OCI-LY3 (cell line): ENCODE measurements around the gene FAT1.

ENCODE experiments used
- CTCF ChIP-seq: fragments of 200-600, 300-600 bp; sonication (generic); IDR thresholded peaks from 2 replicates; pipeline ENCODE4 v1.5.1; 2014; ENCODE audit warnings: antibody characterized with exemption, low read length, low read depth
- EZH2phosphoT487 ChIP-seq: fragments of 200-600 bp; shearing (Covaris generic); IDR thresholded peaks from 2 replicates; pipeline ENCODE4 v1.6.1; 2018; ENCODE audit warnings: antibody characterized with exemption, mixed run types, low read depth

DNA sequence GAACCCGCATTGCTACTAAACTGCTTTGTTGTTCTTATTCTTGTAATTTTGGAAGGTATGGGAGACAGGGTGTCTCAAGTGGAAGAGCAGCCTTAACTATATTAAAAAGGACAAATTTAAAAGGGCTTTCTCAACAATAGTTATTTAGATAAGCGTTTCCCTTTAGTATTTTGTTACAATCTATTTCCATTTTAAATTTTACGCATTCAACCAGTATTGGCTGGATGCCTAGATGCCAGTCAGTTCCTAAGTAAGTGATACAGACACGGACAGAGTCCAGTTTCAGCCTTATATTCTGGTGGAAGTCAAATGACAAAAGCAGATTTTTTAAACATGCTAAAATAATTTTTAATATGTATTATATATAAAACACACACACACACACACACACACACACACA lies 28.3 kb downstream of the FAT1 start:
- no peak for TF ChIP-seq CTCF
- TF ChIP-seq EZH2phosphoT487: no peak
